Measurements from ENCODE around the gene PLEKHH3. TPM values are rescaled to one million over a fixed set of nuclear protein-coding genes. Genes with fewer than 3 reads are reported as not detected.
A peak's percentile ranks its signal among the peaks of the same experiment; 100 is the strongest.

Gene PLEKHH3
- total RNA-seq, 1 experiment from 2014 or later: 21.4 TPM

GRCh38 chr17:42674755-42675347 lies 1.9 kb downstream of the PLEKHH3 start:
- H2AFZ ChIP-seq (ENCODE audit: low read length): no peak overlapping the region
- H3K4me3 Mint-ChIP-seq: peak overlapping the region; percentile 77 to 82
- H3K4ac ChIP-seq (ENCODE audit: low read depth, low read length): no peak overlapping the region
- no peak overlapping the region for H3K18ac ChIP-seq (ENCODE audit: insufficient read length, low read depth, low read length)
- no peak overlapping the region; the same call in 1 of the 2 replicates for H3K14ac ChIP-seq (ENCODE audit: insufficient read depth, low read length)
- no peak overlapping the region for H2BK120ac ChIP-seq (ENCODE audit: low read depth, low read length, poor library complexity, severe bottlenecking)
- H3K27me3 ChIP-seq (ENCODE audit: insufficient read depth, low read length): no peaks in the 10 kb centered on the region
- no peak overlapping the region for H2BK12ac ChIP-seq (ENCODE audit: insufficient read length, low read depth, low read length)
- TF ChIP-seq, protein P1, sequence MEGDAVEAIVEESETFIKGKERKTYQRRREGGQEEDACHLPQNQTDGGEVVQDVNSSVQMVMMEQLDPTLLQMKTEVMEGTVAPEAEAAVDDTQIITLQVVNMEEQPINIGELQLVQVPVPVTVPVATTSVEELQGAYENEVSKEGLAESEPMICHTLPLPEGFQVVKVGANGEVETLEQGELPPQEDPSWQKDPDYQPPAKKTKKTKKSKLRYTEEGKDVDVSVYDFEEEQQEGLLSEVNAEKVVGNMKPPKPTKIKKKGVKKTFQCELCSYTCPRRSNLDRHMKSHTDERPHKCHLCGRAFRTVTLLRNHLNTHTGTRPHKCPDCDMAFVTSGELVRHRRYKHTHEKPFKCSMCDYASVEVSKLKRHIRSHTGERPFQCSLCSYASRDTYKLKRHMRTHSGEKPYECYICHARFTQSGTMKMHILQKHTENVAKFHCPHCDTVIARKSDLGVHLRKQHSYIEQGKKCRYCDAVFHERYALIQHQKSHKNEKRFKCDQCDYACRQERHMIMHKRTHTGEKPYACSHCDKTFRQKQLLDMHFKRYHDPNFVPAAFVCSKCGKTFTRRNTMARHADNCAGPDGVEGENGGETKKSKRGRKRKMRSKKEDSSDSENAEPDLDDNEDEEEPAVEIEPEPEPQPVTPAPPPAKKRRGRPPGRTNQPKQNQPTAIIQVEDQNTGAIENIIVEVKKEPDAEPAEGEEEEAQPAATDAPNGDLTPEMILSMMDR (conservative IDR thresholded peaks at IDR 0.05): no peak
- no peak overlapping the region for H2BK15ac ChIP-seq (ENCODE audit: low read depth, low read length)
- H3K4me1 Mint-ChIP-seq: peaks cover 25 to 35% of the 10 kb centered on the region in 2 experiments
- H3K4me2 ChIP-seq (ENCODE audit: insufficient read depth, insufficient read length, low read length): peak overlapping the region; percentile 80
- H3K9ac ChIP-seq (ENCODE audit: extremely low read depth, insufficient read length, low read length): no peak overlapping the region
- WGBS (ENCODE audit: extremely low coverage, insufficient read length, low lambda C conversion rate): no CpG with 5 or more reads among the region's 9 CpGs
- H3K23me2 ChIP-seq (ENCODE audit: insufficient read length, low read depth, low read length, poor library complexity, severe bottlenecking): peaks cover 29% of the 10 kb centered on the region
- H4K91ac ChIP-seq (ENCODE audit: insufficient read length, low read depth, low read length): no peak overlapping the region
- H3K79me2 ChIP-seq (ENCODE audit: insufficient read depth, low read length): no peaks in the 10 kb centered on the region; the same call in 1 of the 2 replicates
- H2BK5ac ChIP-seq (ENCODE audit: insufficient read length, low read length): no peak overlapping the region
- H3K27ac ChIP-seq (ENCODE audit: insufficient read length, low read depth, low read length): no peak overlapping the region
- H2AK5ac ChIP-seq (ENCODE audit: insufficient read length, low read length): no peak overlapping the region
- no peaks in the 10 kb centered on the region for H4K20me1 ChIP-seq (ENCODE audit: control insufficient read depth, insufficient read depth, insufficient read length)
- no peak overlapping the region for H4K5ac ChIP-seq (ENCODE audit: insufficient read length, low read depth, low read length)
- H3T11ph ChIP-seq (ENCODE audit: low read length): no peak overlapping the region
- H3K4me1 ChIP-seq (ENCODE audit: insufficient read depth, low read length): peaks cover 3% of the 10 kb centered on the region; the same call in 1 of the 2 replicates
- no peak overlapping the region for H2BK20ac ChIP-seq (ENCODE audit: low read depth, low read length, poor library complexity, severe bottlenecking)
- no peaks in the 10 kb centered on the region for H3K9me3 Mint-ChIP-seq
- no peak overlapping the region for H4K8ac ChIP-seq (replicated peaks; ENCODE audit: insufficient read length, low read depth, low read length)
- no peak overlapping the region for H3K27ac Mint-ChIP-seq
- no peak overlapping the region for H3K56ac ChIP-seq (ENCODE audit: insufficient read length, low read depth, low read length)
- H3K23ac ChIP-seq (ENCODE audit: insufficient read length, low read depth, low read length): no peak overlapping the region
- peaks cover 6 to 14% (median 11%) of the 10 kb centered on the region in 3 experiments; a peak in 6 of 7 replicates for H3K36me3 Mint-ChIP-seq (ENCODE audit: insufficient read depth in 1 of 3, low read depth in 3 of 3)
- no peaks in the 10 kb centered on the region for H3K9me3 ChIP-seq (ENCODE audit: control insufficient read depth, low read depth, low read length)
- peak; percentile 91 for DNase-seq
- H3K79me1 ChIP-seq (ENCODE audit: insufficient read depth, low read depth, low read length, poor library complexity, severe bottlenecking): no peaks in the 10 kb centered on the region
- H3K27me3 Mint-ChIP-seq (ENCODE audit: low read depth): peaks cover 5% of the 10 kb centered on the region
